Measurements from ENCODE around the gene BICDL2.

The BICDL2 gene

DNA sequence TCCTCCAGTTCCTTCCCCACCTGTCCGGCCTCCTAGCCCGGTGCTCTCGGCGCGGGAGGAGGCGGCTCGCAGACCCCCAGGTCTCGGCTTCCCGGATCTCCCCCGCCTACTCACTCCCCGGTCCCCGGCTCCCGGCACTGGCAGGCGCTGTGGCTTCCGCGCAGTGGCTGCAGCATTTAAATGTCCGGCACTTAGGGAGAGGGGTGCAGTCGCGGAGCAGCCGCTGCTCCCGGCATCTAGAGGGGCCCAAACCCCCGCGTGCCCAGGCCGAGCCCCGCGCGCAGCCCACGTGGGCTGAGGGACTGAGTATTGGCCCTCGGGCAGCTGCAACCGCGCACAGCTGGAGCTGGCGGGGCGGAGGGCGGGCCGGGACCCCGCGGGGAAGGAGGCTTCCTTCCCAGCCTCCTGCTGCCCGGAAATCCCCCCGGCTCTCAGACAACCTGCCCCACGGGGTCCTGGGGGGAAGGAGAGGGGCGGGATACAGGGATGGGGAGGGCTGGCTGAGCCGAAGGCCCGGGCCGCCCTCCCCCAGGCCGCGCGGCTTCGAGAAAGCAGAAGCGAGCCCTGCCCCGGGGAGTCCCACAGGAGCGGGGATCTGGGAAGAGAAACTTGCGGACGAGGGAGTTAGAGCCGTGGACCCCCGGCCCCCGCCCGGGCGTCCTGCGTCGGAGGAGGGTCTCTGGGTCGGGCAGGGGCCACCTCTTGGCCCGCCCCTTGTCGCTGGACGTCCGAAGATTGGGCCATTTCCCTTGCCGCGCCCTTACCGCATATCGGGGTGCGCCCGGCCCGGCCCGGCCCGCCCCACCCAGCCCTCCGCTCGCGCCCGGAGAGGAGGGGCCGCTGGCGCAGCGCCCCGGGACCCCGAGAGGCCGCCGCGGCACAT is 9.3 kb upstream of the BICDL2 start, which contains the start of gene MMP25:
TSS of gene MMP25 (plus strand) at position 804 of the 883 bp plus-strand sequence. CDS start 357 bp downstream, outside the sequence.
- in situ Hi-C loops (cut with MboI; ENCODE audit: low pct_unique_long_range_greater_than_20kb, low sequenced_read_pairs, unreplicated experiment), result no loop called here
- peak; percentile 82 for DNase-seq (ENCODE audit: low spot score)
- TF ChIP-seq, protein P1, sequence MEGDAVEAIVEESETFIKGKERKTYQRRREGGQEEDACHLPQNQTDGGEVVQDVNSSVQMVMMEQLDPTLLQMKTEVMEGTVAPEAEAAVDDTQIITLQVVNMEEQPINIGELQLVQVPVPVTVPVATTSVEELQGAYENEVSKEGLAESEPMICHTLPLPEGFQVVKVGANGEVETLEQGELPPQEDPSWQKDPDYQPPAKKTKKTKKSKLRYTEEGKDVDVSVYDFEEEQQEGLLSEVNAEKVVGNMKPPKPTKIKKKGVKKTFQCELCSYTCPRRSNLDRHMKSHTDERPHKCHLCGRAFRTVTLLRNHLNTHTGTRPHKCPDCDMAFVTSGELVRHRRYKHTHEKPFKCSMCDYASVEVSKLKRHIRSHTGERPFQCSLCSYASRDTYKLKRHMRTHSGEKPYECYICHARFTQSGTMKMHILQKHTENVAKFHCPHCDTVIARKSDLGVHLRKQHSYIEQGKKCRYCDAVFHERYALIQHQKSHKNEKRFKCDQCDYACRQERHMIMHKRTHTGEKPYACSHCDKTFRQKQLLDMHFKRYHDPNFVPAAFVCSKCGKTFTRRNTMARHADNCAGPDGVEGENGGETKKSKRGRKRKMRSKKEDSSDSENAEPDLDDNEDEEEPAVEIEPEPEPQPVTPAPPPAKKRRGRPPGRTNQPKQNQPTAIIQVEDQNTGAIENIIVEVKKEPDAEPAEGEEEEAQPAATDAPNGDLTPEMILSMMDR (IDR thresholded peaks at IDR 0.05; ENCODE audit: extremely low read depth, insufficient read depth, missing control alignments), result no peak

DNA sequence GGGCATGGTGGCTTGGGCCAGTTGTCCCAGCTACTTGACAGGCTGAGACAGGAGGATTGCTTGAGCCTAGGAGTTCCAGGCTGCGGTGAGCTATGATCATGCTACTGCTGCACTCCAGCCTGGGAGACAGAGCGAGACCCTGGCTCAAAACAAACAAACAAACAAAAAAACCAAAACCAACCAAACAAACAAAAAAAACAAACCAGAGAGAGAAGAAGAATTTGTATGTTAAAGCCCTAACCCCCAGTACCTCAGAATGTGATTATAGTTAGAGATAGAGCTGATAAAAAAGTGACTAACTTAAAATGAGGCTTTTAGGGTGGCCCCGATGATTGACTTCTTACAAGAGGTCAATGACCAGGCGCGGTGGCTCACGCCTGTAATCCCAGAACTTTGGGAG is 8.0 kb upstream of the BICDL2 start:
- no peak for DNase-seq (ENCODE audit: low spot score)
- TF ChIP-seq, protein P1 (IDR thresholded peaks at IDR 0.05; ENCODE audit: extremely low read depth, insufficient read depth, missing control alignments), result no peak
- in situ Hi-C loops (cut with MboI; ENCODE audit: low pct_unique_long_range_greater_than_20kb, low sequenced_read_pairs, unreplicated experiment), result no loop called here

DNA sequence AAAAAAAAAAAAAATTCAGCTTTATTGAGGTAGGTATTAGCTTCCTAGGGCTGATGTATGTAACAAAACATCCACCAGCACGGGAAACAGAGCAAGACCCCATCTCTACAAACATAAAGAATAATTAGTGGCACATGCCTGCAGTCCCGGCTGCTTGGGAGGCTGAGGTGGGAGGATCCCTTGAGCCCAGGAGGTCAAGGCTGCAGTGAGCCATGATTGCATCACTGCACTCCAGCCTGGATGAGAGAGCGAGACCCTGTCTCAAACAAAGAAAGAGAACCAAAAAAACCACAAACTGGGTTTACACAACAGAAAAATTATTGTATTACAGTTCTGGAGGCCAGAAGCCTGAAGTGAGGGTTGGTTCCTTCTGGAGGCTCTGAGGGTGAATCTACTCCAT is 5.6 kb upstream of the BICDL2 start:
- DNase-seq (ENCODE audit: low spot score), result no peak
- TF ChIP-seq, protein P1 (IDR thresholded peaks at IDR 0.05; ENCODE audit: extremely low read depth, insufficient read depth, missing control alignments), result no peak
- in situ Hi-C loops (cut with MboI; ENCODE audit: low pct_unique_long_range_greater_than_20kb, low sequenced_read_pairs, unreplicated experiment), result no loop called here

DNA sequence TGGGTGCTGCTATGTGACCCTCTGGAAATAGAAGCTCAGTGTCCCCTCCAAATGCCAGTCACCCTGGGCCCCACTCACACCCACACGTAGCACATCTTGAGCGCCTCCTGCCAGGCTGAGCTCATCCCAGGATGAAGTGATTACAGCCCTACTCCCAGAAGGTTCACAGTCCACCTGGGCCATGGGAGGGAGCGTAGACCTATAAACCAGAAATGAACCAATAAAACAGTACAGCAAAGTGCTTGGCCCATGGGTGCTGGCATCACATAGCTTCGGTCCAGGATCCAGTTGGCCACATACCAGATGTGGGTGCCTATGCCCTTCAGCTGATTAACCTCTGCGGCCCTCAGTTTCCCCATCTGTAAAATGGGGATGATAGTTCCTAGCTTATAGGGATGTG is 2.2 kb upstream of the BICDL2 start:
- DNase-seq (ENCODE audit: low spot score), result no peak
- TF ChIP-seq, protein P1 (IDR thresholded peaks at IDR 0.05; ENCODE audit: extremely low read depth, insufficient read depth, missing control alignments), result no peak
- in situ Hi-C loops (cut with MboI; ENCODE audit: low pct_unique_long_range_greater_than_20kb, low sequenced_read_pairs, unreplicated experiment), result no loop called here

DNA sequence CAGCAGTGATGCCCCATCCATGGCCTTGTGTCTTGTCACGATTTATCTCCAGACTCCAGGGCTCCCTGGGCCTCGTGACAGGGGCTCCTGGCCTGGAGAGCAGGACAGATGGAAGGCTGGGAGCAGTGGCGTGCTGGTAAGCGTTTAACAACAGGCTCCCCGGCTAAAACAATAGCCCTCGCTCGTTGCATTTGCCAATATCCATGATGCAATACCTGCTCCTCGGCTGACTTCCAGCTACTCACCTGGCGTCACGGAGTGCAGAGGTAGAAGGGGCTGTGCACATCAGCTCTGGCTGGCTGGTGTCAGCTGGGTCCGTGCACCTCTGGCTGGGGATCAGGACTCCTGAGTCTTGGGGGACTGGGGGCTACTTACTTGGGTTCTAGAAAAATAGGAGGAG is 1.5 kb upstream of the BICDL2 start:
- no peak for DNase-seq (ENCODE audit: low spot score)
- TF ChIP-seq, protein P1 (IDR thresholded peaks at IDR 0.05; ENCODE audit: extremely low read depth, insufficient read depth, missing control alignments), result no peak
- in situ Hi-C loops (cut with MboI; ENCODE audit: low pct_unique_long_range_greater_than_20kb, low sequenced_read_pairs, unreplicated experiment), result no loop called here

DNA sequence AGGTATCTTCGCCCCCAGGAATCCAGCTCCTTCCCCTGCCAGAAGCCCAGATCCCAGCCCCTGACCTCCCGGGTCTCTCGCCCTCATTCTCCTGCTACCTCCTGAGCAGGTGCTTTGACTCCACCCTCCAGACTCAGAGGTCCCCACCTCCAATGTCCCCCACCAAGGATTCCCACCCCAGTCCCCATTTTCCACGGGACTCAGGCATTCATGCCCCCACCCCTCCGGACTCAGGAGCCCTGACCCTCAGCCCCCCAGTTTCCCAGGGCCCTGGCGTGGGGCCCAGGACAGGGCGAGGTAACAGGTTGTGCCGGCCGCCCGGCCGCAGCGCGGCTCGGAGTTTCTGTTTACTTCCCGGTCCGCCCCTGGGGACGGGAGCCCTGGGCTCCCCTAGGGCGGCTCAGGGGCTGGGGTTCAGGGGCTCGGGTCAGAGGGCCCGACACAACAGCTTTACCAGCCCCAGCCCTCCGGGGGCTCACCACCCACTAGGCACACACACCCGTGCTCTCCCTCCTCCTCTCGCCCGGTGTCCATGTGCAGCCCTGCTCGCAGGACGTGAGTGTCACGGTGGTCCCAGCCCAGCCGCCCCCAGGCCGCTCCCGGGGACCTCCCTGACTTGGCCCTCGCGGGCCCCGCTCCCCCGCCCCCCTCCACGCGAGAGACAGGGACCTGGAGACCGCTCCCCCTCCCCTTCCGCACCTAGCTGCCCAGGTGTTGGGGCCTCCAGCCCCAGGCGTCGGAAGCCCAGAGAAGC is 595 bp downstream of the BICDL2 start:
- no peak for DNase-seq (ENCODE audit: low spot score)
- TF ChIP-seq, protein P1 (IDR thresholded peaks at IDR 0.05; ENCODE audit: extremely low read depth, insufficient read depth, missing control alignments), result no peak
- in situ Hi-C loops (cut with MboI; ENCODE audit: low pct_unique_long_range_greater_than_20kb, low sequenced_read_pairs, unreplicated experiment), result no loop called here
